K562 (cell line): ENCODE measurements around the gene DYSF. TPM values are rescaled to one million over a fixed set of nuclear protein-coding genes. Genes with fewer than 3 reads are reported as not detected.

Experiments
- ATAC-seq: fragments of 200-7000 bp; cut with Tn5 transposase; 3 replicates; pipeline ENCODE4 v1.9.1; 2020; ENCODE audit warnings: moderate library complexity
- BruUV-seq: library from RNA; stranded (reverse); fragments of 400-500 nt; replicated peaks from 2 replicates; lab custom pipeline; 2021; lab: Mats Ljungman, UMichigan
- CTCF ChIA-PET: fragments of 300-600 bp; formaldehyde crosslinking; extraction: SDS; loops from one replicate; lab custom pipeline; 2021; ENCODE audit warnings: low intra/inter-chr PET ratio; lab: Yijun Ruan, JAX
- POLR2A ChIA-PET: fragments of 300-600, 350-650 bp; sonication (Branson Sonifier 250); formaldehyde crosslinking; extraction: SDS; loops from one replicate; lab custom pipeline; 2021; ENCODE audit warnings: antibody characterized with exemption, inconsistent platforms; lab: Yijun Ruan, JAX
- DNase-seq, 4 experiments: peaks; one replicate each; pipeline versions ENCODE4 v3.0.0 to v3.0.0-alpha.2; 2011 to 2018; ENCODE audit warnings: low spot score in 3 of 4, mixed read lengths in 3 of 4; ENCODE audit errors: extremely low read depth in 1 of 4
- FAIRE-seq: peaks from 2 replicates; lab custom pipeline; 2011; peaks lifted over from hg19 to GRCh38; lab: Jason Lieb, UNC
- H2AFZ ChIP-seq: 2 replicates; pipeline ENCODE4 v1.6.0; 2011; ENCODE audit warnings: low read depth, low read length, control low read depth, inconsistent platforms
- H3K27ac ChIP-seq: fragments of 200-600 bp; 3 replicates; pipeline ENCODE4 v1.8.0; 2011; ENCODE audit warnings: low read depth, mild to moderate bottlenecking, control low read depth, inconsistent platforms, low read length, moderate library complexity, mixed read lengths; ENCODE audit errors: extremely low read depth
- H3K27me3 ChIP-seq, 2 experiments: fragments of 300-600 bp in 1 of 2; 2 replicates in 1 of 2; 3 replicates in 1 of 2; pipeline versions ENCODE4 v1.6.0 to v1.8.0; 2011; ENCODE audit warnings: inconsistent platforms in 2 of 2, low read length in 2 of 2, mild to moderate bottlenecking in 1 of 2, mixed read lengths in 1 of 2, moderate library complexity in 1 of 2; ENCODE audit not compliant: control insufficient read depth in 2 of 2, insufficient read depth in 2 of 2
- H3K36me3 ChIP-seq: fragments of 300-600 bp; 3 replicates; pipeline ENCODE4 v1.8.0; 2011; ENCODE audit warnings: mild to moderate bottlenecking, low read length, inconsistent platforms; ENCODE audit not compliant: control insufficient read depth, insufficient read depth
- H3K4me1 ChIP-seq, 2 experiments: fragments of 200-600 bp in 1 of 2; replicated peaks in 1 of 2; 2 replicates in 1 of 2; 3 replicates in 1 of 2; pipeline versions ENCODE4 v1.5.1 to v1.8.0; 2011; ENCODE audit warnings: inconsistent platforms in 2 of 2, low read length in 2 of 2, mild to moderate bottlenecking in 1 of 2, mixed read lengths in 1 of 2, moderate library complexity in 1 of 2; ENCODE audit not compliant: control insufficient read depth in 2 of 2, insufficient read depth in 2 of 2
- H3K4me2 ChIP-seq: 2 replicates; pipeline ENCODE4 v1.6.1; 2011; ENCODE audit warnings: low read length, control low read depth, inconsistent platforms, mixed read lengths; ENCODE audit not compliant: insufficient read depth
- H3K4me3 ChIP-seq: fragments of 200-600 bp; sonication (generic), shearing (Covaris generic); 2 replicates; pipeline ENCODE4 v1.5.1; 2016; ENCODE audit warnings: control low read depth, inconsistent platforms
- H3K79me2 ChIP-seq: fragments of 200-600 bp; 3 replicates; pipeline ENCODE4 v1.8.0; 2011; ENCODE audit warnings: low read length, inconsistent platforms; ENCODE audit not compliant: control insufficient read depth, insufficient read depth
- H3K9ac ChIP-seq, 2 experiments: 2 replicates each; pipeline versions ENCODE4 v1.6.0 to v1.6.1; 2011; ENCODE audit warnings: low read depth in 2 of 2, low read length in 2 of 2, control low read depth in 1 of 2, inconsistent platforms in 1 of 2, mild to moderate bottlenecking in 1 of 2, mixed read lengths in 1 of 2; ENCODE audit not compliant: insufficient read depth in 1 of 2
- H3K9me1 ChIP-seq: one replicate; pipeline ENCODE4 v1.6.0; 2011; ENCODE audit warnings: inconsistent platforms, mild to moderate bottlenecking, low read length, moderate library complexity; ENCODE audit not compliant: control insufficient read depth, insufficient read depth
- H3K9me3 ChIP-seq: replicated peaks from 2 replicates; pipeline ENCODE4 v1.5.1; 2011; ENCODE audit warnings: low read depth, low read length, inconsistent platforms; ENCODE audit not compliant: control insufficient read depth, insufficient read depth
- H4K20me1 ChIP-seq: replicated peaks from 2 replicates; pipeline ENCODE4 v1.6.1; 2011; ENCODE audit warnings: low read length, inconsistent platforms, mixed read lengths; ENCODE audit not compliant: control insufficient read depth, insufficient read depth
- ARID2 ChIP-seq: fragments of 450-650 bp; IDR thresholded peaks from 2 replicates; pipeline ENCODE4 v1.6.1; 2017; ENCODE audit warnings: antibody characterized with exemption, mild to moderate bottlenecking
- ATF7 ChIP-seq: fragments of 450-650 bp; IDR thresholded peaks from 2 replicates; pipeline ENCODE4 v1.7.1; 2014; ENCODE audit warnings: mild to moderate bottlenecking, moderate library complexity
- DNMT1 ChIP-seq: fragments of 450-650 bp; IDR thresholded peaks from 2 replicates; pipeline ENCODE4 v1.6.1; 2016; ENCODE audit warnings: antibody characterized with exemption, mild to moderate bottlenecking
- KLF6 ChIP-seq: fragments of 250-450 bp; sonication (Bioruptor Pico); IDR thresholded peaks from 2 replicates; pipeline ENCODE4 v1.4.0; 2020; ENCODE audit warnings: mild to moderate bottlenecking, moderate library complexity, borderline replicate concordance
- MCM7 ChIP-seq, 2 experiments: fragments of 450-650 bp; IDR thresholded peaks; 2 replicates each; pipeline ENCODE4 v1.6.1; 2016 to 2018
- SIRT6 ChIP-seq: IDR thresholded peaks from one replicate; pipeline ENCODE4 v1.6.1; 2012; ENCODE audit warnings: low read depth, mild to moderate bottlenecking, control low read depth, inconsistent platforms, low read length, moderate library complexity
- SREBF1 ChIP-seq: fragments of 150-350 bp; IDR thresholded peaks from 2 replicates; pipeline ENCODE4 v1.6.1; 2014; ENCODE audit warnings: antibody characterized with exemption, low read depth, low read length, borderline replicate concordance
- TAF7 ChIP-seq: fragments of 450-650 bp; IDR thresholded peaks from 2 replicates; pipeline ENCODE4 v1.6.1; 2016; ENCODE audit warnings: missing genetic modification characterization, missing compliant biosample characterization
- ZNF347 ChIP-seq: fragments of 450-650 bp; formaldehyde crosslinking; IDR thresholded peaks from 2 replicates; pipeline ENCODE4 v1.4.0; 2020; ENCODE audit warnings: low read depth, mild to moderate bottlenecking, moderate library complexity
- WGBS: fragments of 100-300 bp; shearing (Covaris generic); methylation state at CpG from one replicate; pipeline ENCODE4 v1.1.6; 2016; ENCODE audit warnings: low coverage, mixed read lengths; ENCODE audit not compliant: insufficient coverage; ENCODE audit errors: missing lambda C conversion rate; 5-methylcytosine and 5-hydroxymethylcytosine counted together
- in situ Hi-C: fragments of 300-500 bp; cut with MboI; formaldehyde crosslinking; loops from 4 replicates; pipeline ENCODE4 v1.15.0; 2018; ENCODE audit warnings: inconsistent platforms, mixed read lengths
- intact Hi-C: fragments of 100-400 bp; cut with micrococcal nuclease; formaldehyde crosslinking; loops from 2 replicates; pipeline ENCODE4 v1.14.2; 2022
- polyA plus RNA-seq, 8 experiments: library from polyadenylated mRNA; depleted of rRNA in 4 of 8; stranded (reverse) in 5 of 8; unstranded in 3 of 8; fragments of >200 nt; fragmentation: Nextera tagmentation in 2 of 8; fragmentation: Illumina TruSeq in 1 of 8; extraction: Ambion mirVana in 2 of 8; extraction: Trizol in 1 of 8; gene quantifications; 2 replicates each; pipeline versions ENCODE4 v1.2.1 to v1.2.3, GENCODE V29; 2011 to 2014; ENCODE audit warnings: inconsistent platforms in 1 of 8, missing spikeins in 1 of 8
- total RNA-seq, 7 experiments: library from RNA; depleted of rRNA in 6 of 7; stranded (reverse); fragments of >200 nt in 6 of 7; fragmentation: Illumina TruSeq in 2 of 7; extraction: Trizol in 2 of 7; gene quantifications; 2 replicates each; pipeline versions ENCODE4 v1.2.1 to v1.2.3, GENCODE V29; 2011 to 2021; ENCODE audit warnings: low replicate concordance in 1 of 7

Gene DYSF
- total and polyA plus RNA-seq, 9 of the 15 experiments (the other 6 are each of a cell fraction or from before 2014, with no cell fraction given) = 0.01 to 0.80 (median 0.29) TPM

GRCh38 chr2:71608441-71608840 is 155.1 kb downstream of the DYSF start:
- intact Hi-C loops (loop anchor here (5.0 kb wide), 1 partner anchor 61 kb away; no protein-coding TSS in a partner anchor), in situ Hi-C loops (no loop called here)
- Histone ChIP-seq H3K9ac (no peak overlapping the region), H4K20me1 (0 out of 2 replicates have a peak, but pooled peaks cover 11% of the 10 kb centered on the region), H3K36me3 (no peaks in the 10 kb centered on the region), H3K4me2 (no peak overlapping the region), H2AFZ (no peak overlapping the region), H3K9me1 (no peaks in the 10 kb centered on the region), H3K79me2 (no peaks in the 10 kb centered on the region), H3K27ac (no peak overlapping the region), H3K27me3 (peaks cover 0 to 76% of the 10 kb centered on the region in 2 experiments; a peak in 2 of 5 replicates), H3K4me1 (peaks cover 8 to 10% of the 10 kb centered on the region in 2 experiments), H3K9me3 (no peaks in the 10 kb centered on the region), H3K4me3 (no peak overlapping the region)
- TF ChIP-seq SIRT6 = no peak
- TF ChIP-seq DNMT1 = no peak
- TF ChIP-seq ZNF347 = no peak
- no peak for TF ChIP-seq MCM7 (IDR thresholded peaks at IDR 0.05)
- no peak for TF ChIP-seq TAF7 (tag)
- no peak for TF ChIP-seq ATF7
- TF ChIP-seq SREBF1 = no peak
- TF ChIP-seq KLF6 (CRISPR knock-in tag) = no peak
- no peak for TF ChIP-seq ARID2
- FAIRE-seq = no peak
- ATAC-seq = no peak
- BruUV-seq = no TSS peak
- CTCF ChIA-PET = no interaction called here
- POLR2A ChIA-PET = no interaction called here
- no peak for DNase-seq
- WGBS = 2% methylated on average over 12 of the region's 12 CpGs
